Stimulated activated CD8-positive, alpha-beta memory T cell treated with anti-CD3 and anti-CD28 coated beads, Interleukin-15, amount 100 ng/mL, for 4 hours (primary cell): Measurements from ENCODE around the gene ANKRD63.

Source experiments
- DNase-seq, 2 donors: peaks; one replicate each; pipeline ENCODE4 v3.0.0-alpha.2; 2020; ENCODE audit warnings: low read depth in 2 of 2

Gene ANKRD63

GRCh38 chr15:40282869-40283614 is at the start of gene ANKRD63:
Gene ANKRD63, minus strand, starts transcription at chr15:40283064. Its CDS starts 478 bp downstream, at chr15:40282586.
- no peak for DNase-seq

GRCh38 chr15:40332113-40332781 is 49.4 kb upstream of the ANKRD63 start:
- DNase-seq: no peak

GRCh38 chr15:40331637-40332036 is 48.8 kb upstream of the ANKRD63 start:
- no peak for DNase-seq

- no peak for DNase-seq
Measured at GRCh38 chr15:40331026-40331425, 48.2 kb upstream of the ANKRD63 start.

- no peak for DNase-seq
Measured at GRCh38 chr15:40330368-40330836, 47.5 kb upstream of the ANKRD63 start.

GRCh38 chr15:40329804-40330203 is 46.9 kb upstream of the ANKRD63 start:
- DNase-seq: no peak

- no peak for DNase-seq
Measured at GRCh38 chr15:40328751-40329150, 45.9 kb upstream of the ANKRD63 start.

GRCh38 chr15:40328176-40328575 is 45.3 kb upstream of the ANKRD63 start:
- DNase-seq: no peak

GRCh38 chr15:40327457-40327856 is 44.6 kb upstream of the ANKRD63 start:
- no peak for DNase-seq

GRCh38 chr15:40325700-40326099 is 42.8 kb upstream of the ANKRD63 start:
- DNase-seq: no peak

GRCh38 chr15:40325188-40325587 is 42.3 kb upstream of the ANKRD63 start:
- no peak for DNase-seq

GRCh38 chr15:40323953-40324937 is 41.4 kb upstream of the ANKRD63 start:
- no peak for DNase-seq

- peak; percentile 85 to 90 for DNase-seq
Measured at GRCh38 chr15:40323239-40323952, 40.5 kb upstream of the ANKRD63 start, which contains the start of gene INAFM2. Gene INAFM2, plus strand, starts transcription at chr15:40323692. Its CDS starts 364 bp downstream, at chr15:40324056.

GRCh38 chr15:40322531-40323238 is 39.8 kb upstream of the ANKRD63 start:
- DNase-seq: no peak

GRCh38 chr15:40320931-40321371 is 38.1 kb upstream of the ANKRD63 start:
- peak in 1 of 2 donors; percentile 49 for DNase-seq

GRCh38 chr15:40320409-40320808 is 37.5 kb upstream of the ANKRD63 start:
- DNase-seq: no peak

GRCh38 chr15:40317580-40317979 is 34.7 kb upstream of the ANKRD63 start:
- no peak for DNase-seq

- DNase-seq: no peak
Measured at GRCh38 chr15:40316931-40317330, 34.1 kb upstream of the ANKRD63 start.

GRCh38 chr15:40314723-40315276 is 31.9 kb upstream of the ANKRD63 start:
- no peak for DNase-seq
